HEK293T (cell line): Measurements from ENCODE around the gene CHRM1.

ENCODE experiments used
- ELF4 ChIP-seq: fragments of 450-650 bp; IDR thresholded peaks from 2 replicates; pipeline ENCODE4 v1.6.1; 2017; ENCODE audit warnings: antibody characterized with exemption
- FOXA1 ChIP-seq: fragments of 450-650 bp; IDR thresholded peaks from 2 replicates; pipeline ENCODE4 v1.6.1; 2016; ENCODE audit warnings: mild to moderate bottlenecking
- FOXM1 ChIP-seq: fragments of 450-650 bp; IDR thresholded peaks from 2 replicates; pipeline ENCODE4 v1.6.1; 2017; ENCODE audit warnings: mild to moderate bottlenecking, borderline replicate concordance
- HDGF ChIP-seq: fragments of 450-650 bp; IDR thresholded peaks from 2 replicates; pipeline ENCODE4 v1.6.1; 2017; ENCODE audit warnings: antibody characterized with exemption, borderline replicate concordance
- NFRKB ChIP-seq: fragments of 450-650 bp; IDR thresholded peaks from 2 replicates; pipeline ENCODE4 v1.6.1; 2016; ENCODE audit warnings: mild to moderate bottlenecking, moderate library complexity
- SP1 ChIP-seq: fragments of 450-650 bp; IDR thresholded peaks from 2 replicates; pipeline ENCODE4 v1.6.1; 2017
- SUZ12 ChIP-seq: fragments of 450-650 bp; IDR thresholded peaks from 2 replicates; pipeline ENCODE4 v1.6.1; 2016; ENCODE audit warnings: mild to moderate bottlenecking
- TF ChIP-seq, protein P1 (sequence below): fragments of 450-650 bp; IDR thresholded peaks from 2 replicates; pipeline ENCODE4 v1.6.1; 2016

DNA sequence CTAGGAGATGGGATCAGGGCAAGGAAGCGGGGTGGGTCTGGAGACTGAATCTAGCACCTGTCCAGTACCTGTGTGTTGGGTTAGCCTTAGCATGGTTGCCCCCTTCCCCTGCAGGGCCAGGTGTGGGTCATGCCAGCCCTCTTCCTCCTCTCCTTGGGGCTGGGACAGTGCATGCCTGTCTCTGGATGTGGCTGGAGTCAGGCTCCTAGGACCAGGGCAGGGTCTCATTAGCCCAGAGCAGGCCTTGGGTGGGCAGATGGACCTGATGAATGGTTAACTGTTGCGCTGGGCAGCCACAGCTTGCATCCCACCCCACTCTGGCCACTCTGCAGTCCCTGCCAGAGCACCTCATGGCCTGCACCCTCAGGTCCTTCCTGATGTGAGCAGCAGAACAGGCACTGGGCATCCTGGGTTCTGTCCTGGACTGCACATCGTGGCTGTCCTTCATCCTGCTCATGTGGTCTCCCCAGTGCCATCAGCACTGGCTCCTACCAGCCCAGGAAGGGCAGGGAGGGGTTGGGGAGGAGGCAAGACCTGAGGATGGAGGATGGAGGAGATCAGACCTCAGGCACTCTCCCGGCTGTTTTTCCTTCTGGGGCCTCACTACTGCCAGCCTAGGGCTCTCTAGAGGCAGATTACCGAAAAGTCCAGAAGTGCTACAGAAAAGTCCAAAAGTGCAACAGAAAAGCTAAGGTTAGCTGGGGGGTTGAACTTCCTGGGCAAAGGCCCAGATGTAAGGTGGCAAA is 12.8 kb upstream of the CHRM1 start:
- TF ChIP-seq HDGF (no peak), SP1 (no peak), FOXM1 (no peak), NFRKB (no peak), SUZ12 (no peak), ELF4 (no peak), FOXA1 (no peak)
- TF ChIP-seq, protein P1, sequence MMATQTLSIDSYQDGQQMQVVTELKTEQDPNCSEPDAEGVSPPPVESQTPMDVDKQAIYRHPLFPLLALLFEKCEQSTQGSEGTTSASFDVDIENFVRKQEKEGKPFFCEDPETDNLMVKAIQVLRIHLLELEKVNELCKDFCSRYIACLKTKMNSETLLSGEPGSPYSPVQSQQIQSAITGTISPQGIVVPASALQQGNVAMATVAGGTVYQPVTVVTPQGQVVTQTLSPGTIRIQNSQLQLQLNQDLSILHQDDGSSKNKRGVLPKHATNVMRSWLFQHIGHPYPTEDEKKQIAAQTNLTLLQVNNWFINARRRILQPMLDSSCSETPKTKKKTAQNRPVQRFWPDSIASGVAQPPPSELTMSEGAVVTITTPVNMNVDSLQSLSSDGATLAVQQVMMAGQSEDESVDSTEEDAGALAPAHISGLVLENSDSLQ: no peak
